Neural cell (in vitro differentiated cells): ENCODE data around the gene MYMK. TPM values are rescaled to one million over a fixed set of nuclear protein-coding genes. Genes with fewer than 3 reads are reported as not detected.

Experiments used
- H2AFZ ChIP-seq: fragments of 200-600, 300-800 bp; sonication (generic), shearing (Covaris generic); 2 replicates; pipeline ENCODE4 v1.6.0; 2014; ENCODE audit warnings: low read depth, mild to moderate bottlenecking, antibody characterized with exemption, low read length, moderate library complexity
- H3F3A ChIP-seq: fragments of 200-600 bp; shearing (Covaris generic); 2 replicates; pipeline ENCODE4 v1.6.1; 2016; ENCODE audit warnings: mild to moderate bottlenecking, moderate library complexity, mixed read lengths, antibody characterized with exemption, low read length; ENCODE audit not compliant: insufficient read depth, poor library complexity, severe bottlenecking
- H3K27ac ChIP-seq: fragments of 200-600, 300-800 bp; sonication (generic), shearing (Covaris generic); 2 replicates; pipeline ENCODE4 v1.5.1; 2014; ENCODE audit warnings: mild to moderate bottlenecking, low read length, moderate library complexity
- H3K27me3 ChIP-seq: fragments of 300-800, 200-600 bp; sonication (generic), shearing (Covaris generic); 2 replicates; pipeline ENCODE4 v1.6.0; 2014; ENCODE audit warnings: mild to moderate bottlenecking, low read depth, low read length, moderate library complexity; ENCODE audit not compliant: insufficient read depth
- H3K36me3 ChIP-seq: fragments of 300-800, 200-600 bp; sonication (generic), shearing (Covaris generic); 2 replicates; pipeline ENCODE4 v1.5.1; 2014; ENCODE audit warnings: mild to moderate bottlenecking, antibody characterized with exemption, low read length, moderate library complexity; ENCODE audit not compliant: insufficient read depth
- H3K4me2 ChIP-seq: fragments of 300-800, 200-600 bp; sonication (generic), shearing (Covaris generic); 2 replicates; pipeline ENCODE4 v1.6.0; 2014; ENCODE audit warnings: mild to moderate bottlenecking, low read length
- H3K4me3 ChIP-seq: fragments of 300-800, 200-600 bp; sonication (generic), shearing (Covaris generic); 2 replicates; pipeline ENCODE4 v1.5.1; 2014; ENCODE audit warnings: mild to moderate bottlenecking, low read length, moderate library complexity
- H3K79me2 ChIP-seq: fragments of 200-600 bp; shearing (Covaris generic); replicated peaks from 2 replicates; pipeline ENCODE4 v1.6.0; 2014; ENCODE audit warnings: mild to moderate bottlenecking, low read length, moderate library complexity; ENCODE audit not compliant: insufficient read depth
- H3K9ac ChIP-seq: fragments of 300-800, 200-600 bp; sonication (generic), shearing (Covaris generic); 2 replicates; pipeline ENCODE4 v1.6.1; 2016; ENCODE audit warnings: mild to moderate bottlenecking, low read length, mixed read lengths
- H3K9me2 ChIP-seq: fragments of 200-600 bp; shearing (Covaris generic); 2 replicates; pipeline ENCODE4 v1.6.1; 2016; ENCODE audit warnings: mild to moderate bottlenecking, low read length, mixed read lengths; ENCODE audit not compliant: insufficient read depth
- H3K9me3 ChIP-seq: fragments of 200-600, 300-800 bp; sonication (generic), shearing (Covaris generic); 2 replicates; pipeline ENCODE4 v1.6.1; 2016; ENCODE audit warnings: mild to moderate bottlenecking, mixed run types, low read length, moderate library complexity, mixed read lengths
- H4K20me1 ChIP-seq: fragments of 200-600 bp; shearing (Covaris generic); 2 replicates; pipeline ENCODE4 v1.6.1; 2016; ENCODE audit warnings: mild to moderate bottlenecking, mixed run types; ENCODE audit not compliant: insufficient read depth
- EP300 ChIP-seq: fragments of 450-650 bp; conservative IDR thresholded peaks from 2 replicates; pipeline ENCODE4 v1.6.1; 2014; ENCODE audit warnings: antibody characterized with exemption, mild to moderate bottlenecking, moderate library complexity; ENCODE audit not compliant: poor library complexity, severe bottlenecking
- EZH2 ChIP-seq: fragments of 200-600, 300-800 bp; shearing (Covaris generic), sonication (generic); IDR thresholded peaks from 2 replicates; pipeline ENCODE4 v1.6.1; 2014; ENCODE audit warnings: antibody characterized with exemption, low read length, borderline replicate concordance, mild to moderate bottlenecking; ENCODE audit not compliant: insufficient read depth, poor library complexity, severe bottlenecking
- MXI1 ChIP-seq: fragments of 450-650 bp; conservative IDR thresholded peaks from 2 replicates; pipeline ENCODE4 v1.6.1; 2014; ENCODE audit warnings: antibody characterized with exemption, mild to moderate bottlenecking; ENCODE audit not compliant: poor library complexity, severe bottlenecking
- POLR2AphosphoS5 ChIP-seq: IDR thresholded peaks from 2 replicates; pipeline ENCODE4 v1.6.1; 2012
- RAD21 ChIP-seq: fragments of 450-650 bp; conservative IDR thresholded peaks from 2 replicates; pipeline ENCODE4 v1.6.1; 2014; ENCODE audit warnings: antibody characterized with exemption, mild to moderate bottlenecking, moderate library complexity
- SMC3 ChIP-seq: fragments of 450-650 bp; conservative IDR thresholded peaks from 2 replicates; pipeline ENCODE4 v1.6.1; 2014; ENCODE audit warnings: antibody characterized with exemption, mild to moderate bottlenecking, moderate library complexity; ENCODE audit not compliant: poor library complexity
- TAF1 ChIP-seq: IDR thresholded peaks from 2 replicates; pipeline ENCODE4 v1.6.1; 2012; ENCODE audit warnings: low read depth
- polyA plus RNA-seq: library from polyadenylated mRNA; depleted of rRNA; stranded (reverse); fragments of >200 nt; gene quantifications from 2 replicates; pipeline ENCODE4 v1.2.3, GENCODE V29; 2014
- TF ChIP-seq, protein P1 (sequence below): fragments of 450-650 bp; IDR thresholded peaks from 2 replicates; pipeline ENCODE4 v1.5.1; 2014; ENCODE audit warnings: antibody characterized with exemption, mild to moderate bottlenecking, moderate library complexity; ENCODE audit not compliant: poor library complexity, severe bottlenecking
- TF ChIP-seq, protein P2 (sequence below): IDR thresholded peaks from 2 replicates; pipeline ENCODE4 v1.6.1; 2012; ENCODE audit warnings: borderline replicate concordance

Gene MYMK
- polyA plus RNA-seq, 1 donor from 2014 or later: not detected

DNA sequence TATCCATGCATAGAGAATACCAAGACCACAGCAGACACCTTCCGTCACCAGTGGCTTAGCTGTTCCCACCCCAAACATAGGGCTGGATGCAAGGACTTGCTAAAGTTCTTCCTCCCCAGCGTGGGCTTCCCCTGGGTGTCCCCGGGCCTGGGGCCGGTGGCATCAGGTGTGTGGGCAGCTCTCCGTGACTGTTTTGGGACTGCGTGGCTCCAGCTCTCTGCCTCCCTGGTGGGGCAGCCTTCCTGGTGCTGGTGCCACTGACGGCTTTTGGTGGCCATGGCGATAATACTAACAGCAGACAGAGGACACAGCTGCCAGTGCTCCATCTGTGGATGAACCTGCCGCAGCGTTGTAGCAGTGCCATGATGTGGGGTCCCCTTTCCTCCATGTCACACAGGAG is 60.1 kb downstream of the MYMK start:
- no peaks in the 10 kb centered on the region for H3K27me3 ChIP-seq
- H3K36me3 ChIP-seq: peaks cover 5% of the 10 kb centered on the region
- TF ChIP-seq POLR2AphosphoS5 (no peak), EZH2 (no peak), EP300 (no peak), RAD21 (no peak), SMC3 (no peak), TAF1 (no peak), MXI1 (no peak)
- TF ChIP-seq, protein P1, sequence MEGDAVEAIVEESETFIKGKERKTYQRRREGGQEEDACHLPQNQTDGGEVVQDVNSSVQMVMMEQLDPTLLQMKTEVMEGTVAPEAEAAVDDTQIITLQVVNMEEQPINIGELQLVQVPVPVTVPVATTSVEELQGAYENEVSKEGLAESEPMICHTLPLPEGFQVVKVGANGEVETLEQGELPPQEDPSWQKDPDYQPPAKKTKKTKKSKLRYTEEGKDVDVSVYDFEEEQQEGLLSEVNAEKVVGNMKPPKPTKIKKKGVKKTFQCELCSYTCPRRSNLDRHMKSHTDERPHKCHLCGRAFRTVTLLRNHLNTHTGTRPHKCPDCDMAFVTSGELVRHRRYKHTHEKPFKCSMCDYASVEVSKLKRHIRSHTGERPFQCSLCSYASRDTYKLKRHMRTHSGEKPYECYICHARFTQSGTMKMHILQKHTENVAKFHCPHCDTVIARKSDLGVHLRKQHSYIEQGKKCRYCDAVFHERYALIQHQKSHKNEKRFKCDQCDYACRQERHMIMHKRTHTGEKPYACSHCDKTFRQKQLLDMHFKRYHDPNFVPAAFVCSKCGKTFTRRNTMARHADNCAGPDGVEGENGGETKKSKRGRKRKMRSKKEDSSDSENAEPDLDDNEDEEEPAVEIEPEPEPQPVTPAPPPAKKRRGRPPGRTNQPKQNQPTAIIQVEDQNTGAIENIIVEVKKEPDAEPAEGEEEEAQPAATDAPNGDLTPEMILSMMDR: no peak
- TF ChIP-seq, protein P2, sequence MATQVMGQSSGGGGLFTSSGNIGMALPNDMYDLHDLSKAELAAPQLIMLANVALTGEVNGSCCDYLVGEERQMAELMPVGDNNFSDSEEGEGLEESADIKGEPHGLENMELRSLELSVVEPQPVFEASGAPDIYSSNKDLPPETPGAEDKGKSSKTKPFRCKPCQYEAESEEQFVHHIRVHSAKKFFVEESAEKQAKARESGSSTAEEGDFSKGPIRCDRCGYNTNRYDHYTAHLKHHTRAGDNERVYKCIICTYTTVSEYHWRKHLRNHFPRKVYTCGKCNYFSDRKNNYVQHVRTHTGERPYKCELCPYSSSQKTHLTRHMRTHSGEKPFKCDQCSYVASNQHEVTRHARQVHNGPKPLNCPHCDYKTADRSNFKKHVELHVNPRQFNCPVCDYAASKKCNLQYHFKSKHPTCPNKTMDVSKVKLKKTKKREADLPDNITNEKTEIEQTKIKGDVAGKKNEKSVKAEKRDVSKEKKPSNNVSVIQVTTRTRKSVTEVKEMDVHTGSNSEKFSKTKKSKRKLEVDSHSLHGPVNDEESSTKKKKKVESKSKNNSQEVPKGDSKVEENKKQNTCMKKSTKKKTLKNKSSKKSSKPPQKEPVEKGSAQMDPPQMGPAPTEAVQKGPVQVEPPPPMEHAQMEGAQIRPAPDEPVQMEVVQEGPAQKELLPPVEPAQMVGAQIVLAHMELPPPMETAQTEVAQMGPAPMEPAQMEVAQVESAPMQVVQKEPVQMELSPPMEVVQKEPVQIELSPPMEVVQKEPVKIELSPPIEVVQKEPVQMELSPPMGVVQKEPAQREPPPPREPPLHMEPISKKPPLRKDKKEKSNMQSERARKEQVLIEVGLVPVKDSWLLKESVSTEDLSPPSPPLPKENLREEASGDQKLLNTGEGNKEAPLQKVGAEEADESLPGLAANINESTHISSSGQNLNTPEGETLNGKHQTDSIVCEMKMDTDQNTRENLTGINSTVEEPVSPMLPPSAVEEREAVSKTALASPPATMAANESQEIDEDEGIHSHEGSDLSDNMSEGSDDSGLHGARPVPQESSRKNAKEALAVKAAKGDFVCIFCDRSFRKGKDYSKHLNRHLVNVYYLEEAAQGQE: no peak
- H3F3A ChIP-seq: no peaks in the 10 kb centered on the region
- H3K9me2 ChIP-seq: no peaks in the 10 kb centered on the region
- H3K27ac ChIP-seq: no peak overlapping the region
- H2AFZ ChIP-seq: no peak overlapping the region
- H3K79me2 ChIP-seq: peaks cover 29% of the 10 kb centered on the region
- no peak overlapping the region for H3K4me3 ChIP-seq
- H3K9me3 ChIP-seq: no peaks in the 10 kb centered on the region
- peaks cover 3% of the 10 kb centered on the region for H4K20me1 ChIP-seq
- H3K4me2 ChIP-seq: no peak overlapping the region
- no peak overlapping the region for H3K9ac ChIP-seq

Other genes starting within 250 kb of the MYMK start
- gene ABO, start 249.8 kb downstream of the MYMK start, polyA plus RNA-seq: not detected in 2 replicates
- gene SURF6, start 188.8 kb downstream of the MYMK start, polyA plus RNA-seq: 20.7 and 21.8 TPM in 2 replicates
- gene MED22, start 176.8 kb downstream of the MYMK start, polyA plus RNA-seq: 57.5 and 62.5 TPM in 2 replicates
- 1,931 and 1,987 TPM in 2 replicates for gene RPL7A, start 176.7 kb downstream of the MYMK start, polyA plus RNA-seq
- gene SURF1, start 168.5 kb downstream of the MYMK start, polyA plus RNA-seq: 32.3 and 37.8 TPM in 2 replicates
- gene SURF2, start 168.4 kb downstream of the MYMK start, polyA plus RNA-seq: 36.4 and 40.6 TPM in 2 replicates
- 65.2 and 78.3 TPM in 2 replicates for gene SURF4, start 148.9 kb downstream of the MYMK start, polyA plus RNA-seq
- 1.1 and 3.4 TPM in 2 replicates for gene STKLD1, start 148.6 kb downstream of the MYMK start, polyA plus RNA-seq
- gene REXO4, start 106.9 kb downstream of the MYMK start, polyA plus RNA-seq: 15.0 and 16.1 TPM in 2 replicates
- gene ADAMTS13, start 102.6 kb downstream of the MYMK start, polyA plus RNA-seq: 13.5 and 24.8 TPM in 2 replicates
- 75.4 and 78.0 TPM in 2 replicates for gene CACFD1, start 65.0 kb downstream of the MYMK start, polyA plus RNA-seq
- gene SLC2A6, start 45.9 kb downstream of the MYMK start, polyA plus RNA-seq: 11.5 and 17.9 TPM in 2 replicates
- 0.30 and 0.85 TPM in 2 replicates for gene ADAMTSL2, start 9.7 kb upstream of the MYMK start, polyA plus RNA-seq
- 1.5 and 2.7 TPM in 2 replicates for gene FAM163B, start 84.4 kb upstream of the MYMK start, polyA plus RNA-seq
- not detected in 2 replicates for gene DBH, start 111.4 kb upstream of the MYMK start, polyA plus RNA-seq
- 0.56 TPM in 1 of 2 replicates, not detected in the other for gene SARDH, start 213.4 kb upstream of the MYMK start, polyA plus RNA-seq